K562 (cell line): Measurements from ENCODE around the gene RFC2. TPM values are rescaled to one million over a fixed set of nuclear protein-coding genes. Genes with fewer than 3 reads are reported as not detected.

Source experiments
- CBX1 ChIP-seq: sonication (generic); IDR thresholded peaks from 2 replicates; pipeline ENCODE4 v1.6.1; 2016; ENCODE audit warnings: antibody characterized with exemption, low read depth, mild to moderate bottlenecking
- DACH1 ChIP-seq: fragments of 450-650 bp; IDR thresholded peaks from 2 replicates; pipeline ENCODE4 v1.6.1; 2018; ENCODE audit not compliant: partially characterized antibody
- DNMT1 ChIP-seq: fragments of 450-650 bp; IDR thresholded peaks from 2 replicates; pipeline ENCODE4 v1.6.1; 2016; ENCODE audit warnings: antibody characterized with exemption, mild to moderate bottlenecking
- ELF4 ChIP-seq: fragments of 450-650 bp; formaldehyde crosslinking; IDR thresholded peaks from 2 replicates; pipeline ENCODE4 v1.4.0; 2022; ENCODE audit warnings: missing genetic modification characterization
- HNRNPK ChIP-seq: fragments of 200-400 bp; formaldehyde crosslinking; IDR thresholded peaks from one replicate; pipeline ENCODE4 v1.6.1; 2018; ENCODE audit warnings: mild to moderate bottlenecking, low read depth, low read length; ENCODE audit not compliant: poor library complexity, severe bottlenecking
- KHSRP ChIP-seq: fragments of 450-650 bp; IDR thresholded peaks from 2 replicates; pipeline ENCODE4 v1.6.1; 2017
- KLF1 ChIP-seq: fragments of 450-650 bp; IDR thresholded peaks from 2 replicates; pipeline ENCODE4 v1.6.1; 2016; ENCODE audit warnings: missing genetic modification characterization, missing compliant biosample characterization
- LARP7 ChIP-seq: fragments of 450-650 bp; IDR thresholded peaks from 2 replicates; pipeline ENCODE4 v1.6.1; 2016
- NFE2 ChIP-seq: IDR thresholded peaks from 2 replicates; pipeline ENCODE4 v1.6.1; 2014; ENCODE audit warnings: antibody characterized with exemption, low read depth
- PCBP1 ChIP-seq: fragments of 200-400 bp; formaldehyde crosslinking; IDR thresholded peaks from 2 replicates; pipeline ENCODE4 v1.6.1; 2018; ENCODE audit warnings: mild to moderate bottlenecking, low read depth, low read length; ENCODE audit not compliant: poor library complexity, severe bottlenecking
- PCBP2 ChIP-seq: fragments of 200-400 bp; formaldehyde crosslinking; IDR thresholded peaks from 2 replicates; pipeline ENCODE4 v1.6.1; 2018; ENCODE audit warnings: low read length, low read depth, mild to moderate bottlenecking, moderate library complexity; ENCODE audit not compliant: poor library complexity, severe bottlenecking
- PHF8 ChIP-seq: fragments of 200-600 bp; sonication (generic); IDR thresholded peaks from 2 replicates; pipeline ENCODE4 v1.6.1; 2012; ENCODE audit warnings: mixed run types, mild to moderate bottlenecking, inconsistent platforms, low read length, moderate library complexity, borderline replicate concordance
- POLR2H ChIP-seq: IDR thresholded peaks from 2 replicates; pipeline ENCODE4 v1.6.1; 2016; ENCODE audit warnings: missing genetic modification characterization, low read depth, mild to moderate bottlenecking, control low read depth, missing compliant biosample characterization, moderate library complexity
- RAD21 ChIP-seq, 2 experiments: fragments of 250-450 bp in 1 of 2; fragments of 450-650 bp in 1 of 2; sonication (Bioruptor Pico) in 1 of 2; formaldehyde crosslinking in 1 of 2; IDR thresholded peaks in 1 of 2; conservative IDR thresholded peaks in 1 of 2; 2 replicates each; pipeline versions ENCODE4 v1.4.0 to v1.8.0; 2020 to 2022; ENCODE audit warnings: mild to moderate bottlenecking in 2 of 2, moderate library complexity in 1 of 2
- RBM15 ChIP-seq: fragments of 200-400 bp; formaldehyde crosslinking; IDR thresholded peaks from 2 replicates; pipeline ENCODE4 v1.6.1; 2018; ENCODE audit warnings: mild to moderate bottlenecking, low read length, moderate library complexity; ENCODE audit not compliant: insufficient read depth
- RFX1 ChIP-seq: fragments of 450-650 bp; IDR thresholded peaks from 2 replicates; pipeline ENCODE4 v1.6.1; 2016; ENCODE audit warnings: mild to moderate bottlenecking, moderate library complexity
- SNRNP70 ChIP-seq: fragments of 200-400 bp; formaldehyde crosslinking; optimal IDR thresholded peaks from 2 replicates; pipeline ENCODE3; 2017; ENCODE audit warnings: low read depth, low read length
- SRF ChIP-seq, 2 experiments: fragments of 250-450, 450-650 bp in 1 of 2; sonication (Bioruptor Pico) in 1 of 2; sonication (generic) in 1 of 2; formaldehyde crosslinking; IDR thresholded peaks; 2 replicates each; pipeline versions ENCODE4 v1.5.0 to v1.5.1; 2020 to 2022; ENCODE audit warnings: mild to moderate bottlenecking in 1 of 2, missing genetic modification reagents in 1 of 2
- THRB ChIP-seq: fragments of 450-650 bp; formaldehyde crosslinking; conservative IDR thresholded peaks from 2 replicates; pipeline ENCODE4 v1.4.0; 2022; ENCODE audit warnings: mild to moderate bottlenecking, missing genetic modification characterization
- ZKSCAN8 ChIP-seq: fragments of 200-800 bp; sonication (Bioruptor generic); IDR thresholded peaks from 2 replicates; pipeline ENCODE4 v1.6.1; 2016; ENCODE audit warnings: missing genetic modification characterization, missing compliant biosample characterization
- ZNF224 ChIP-seq: sonication (generic); formaldehyde crosslinking; IDR thresholded peaks from 2 replicates; pipeline ENCODE4 v1.8.0; 2022; ENCODE audit warnings: mild to moderate bottlenecking, missing genetic modification reagents
- ZNF24 ChIP-seq: fragments of 450-650 bp; IDR thresholded peaks from 2 replicates; pipeline ENCODE4 v1.6.1; 2016
- ZNF311 ChIP-seq: fragments of 250-450 bp; sonication (Bioruptor Pico); IDR thresholded peaks from 2 replicates; pipeline ENCODE4 v1.4.0; 2020; ENCODE audit warnings: mild to moderate bottlenecking, moderate library complexity
- ZNF398 ChIP-seq: fragments of 250-450 bp; sonication (Bioruptor Pico); IDR thresholded peaks from 2 replicates; pipeline ENCODE4 v1.8.0; 2021; ENCODE audit warnings: moderate library complexity, mild to moderate bottlenecking, inconsistent platforms
- ZNF778 ChIP-seq: fragments of 450-650 bp; formaldehyde crosslinking; IDR thresholded peaks from 2 replicates; pipeline ENCODE4 v1.4.0; 2020; ENCODE audit warnings: mild to moderate bottlenecking, moderate library complexity
- polyA plus RNA-seq, 8 experiments: library from polyadenylated mRNA; depleted of rRNA in 4 of 8; stranded (reverse) in 5 of 8; unstranded in 3 of 8; fragments of >200 nt; fragmentation: Nextera tagmentation in 2 of 8; fragmentation: Illumina TruSeq in 1 of 8; extraction: Ambion mirVana in 2 of 8; extraction: Trizol in 1 of 8; gene quantifications; 2 replicates each; pipeline versions ENCODE4 v1.2.1 to v1.2.3, GENCODE V29; 2011 to 2014; ENCODE audit warnings: inconsistent platforms in 1 of 8, missing spikeins in 1 of 8
- total RNA-seq, 7 experiments: library from RNA; depleted of rRNA in 6 of 7; stranded (reverse); fragments of >200 nt in 6 of 7; fragmentation: Illumina TruSeq in 2 of 7; extraction: Trizol in 2 of 7; gene quantifications; 2 replicates each; pipeline versions ENCODE4 v1.2.1 to v1.2.3, GENCODE V29; 2011 to 2021; ENCODE audit warnings: low replicate concordance in 1 of 7
- TF ChIP-seq, protein P1 (sequence below): IDR thresholded peaks from 2 replicates; pipeline ENCODE4 v1.6.1; 2011; ENCODE audit not compliant: insufficient read length; ENCODE audit errors: extremely low read depth

Gene RFC2
- total and polyA plus RNA-seq, 9 of the 15 experiments (the other 6 are each of a cell fraction or from before 2014, with no cell fraction given), result 32.5 to 161 (median 102) TPM

- TF ChIP-seq HNRNPK (no peak), RBM15 (no peak), CBX1 (peak; percentile 81), KHSRP (no peak), KLF1 (tag) (peak; percentile 86), ELF4 (CRISPR knock-in tag) (no peak; the same call in 1 of the 2 replicates), ZNF24 (no peak), LARP7 (no peak), ZNF224 (CRISPR knock-in tag) (no peak), POLR2H (tag) (peak; percentile 71), ZKSCAN8 (CRISPR knock-in tag) (no peak), PCBP1 (peak; percentile 94), ZNF311 (CRISPR knock-in tag) (no peak), SRF (CRISPR knock-in tag; IDR thresholded peaks at IDR 0.05) (peak in 1 of 2 experiments; percentile 76; a peak in 1 of 4 replicates), RFX1 (peak; percentile 98), DACH1 (no peak), PCBP2 (no peak), ZNF398 (CRISPR knock-in tag) (no peak), PHF8 (peak; percentile 92; the same call in 1 of the 2 replicates), RAD21 (CRISPR knock-in tag; conservative IDR thresholded peaks at IDR 0.05 in 1 of 2, IDR thresholded peaks at IDR 0.05 in 1 of 2) (no peak; a peak in 1 of 4 replicates), SNRNP70 (no peak), DNMT1 (0 out of 2 replicates have a peak, but pooled peaks have one; percentile 53), ZNF778 (CRISPR knock-in tag) (no peak), THRB (CRISPR knock-in tag) (no peak), NFE2 (no peak)
- TF ChIP-seq, protein P1, sequence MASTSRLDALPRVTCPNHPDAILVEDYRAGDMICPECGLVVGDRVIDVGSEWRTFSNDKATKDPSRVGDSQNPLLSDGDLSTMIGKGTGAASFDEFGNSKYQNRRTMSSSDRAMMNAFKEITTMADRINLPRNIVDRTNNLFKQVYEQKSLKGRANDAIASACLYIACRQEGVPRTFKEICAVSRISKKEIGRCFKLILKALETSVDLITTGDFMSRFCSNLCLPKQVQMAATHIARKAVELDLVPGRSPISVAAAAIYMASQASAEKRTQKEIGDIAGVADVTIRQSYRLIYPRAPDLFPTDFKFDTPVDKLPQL, result no peak
These were observed at the start of gene RFC2 (continued) for GRCh38 chr7:74254129-74254857.
